ENCODE data around the gene HEPHL1.
"Not testable (repeated sequence)": the region's sequence is repeated elsewhere in the genome, so short reads cannot be mapped to it uniquely, and the experiment has no call there.

HEPHL1 gene

DNA sequence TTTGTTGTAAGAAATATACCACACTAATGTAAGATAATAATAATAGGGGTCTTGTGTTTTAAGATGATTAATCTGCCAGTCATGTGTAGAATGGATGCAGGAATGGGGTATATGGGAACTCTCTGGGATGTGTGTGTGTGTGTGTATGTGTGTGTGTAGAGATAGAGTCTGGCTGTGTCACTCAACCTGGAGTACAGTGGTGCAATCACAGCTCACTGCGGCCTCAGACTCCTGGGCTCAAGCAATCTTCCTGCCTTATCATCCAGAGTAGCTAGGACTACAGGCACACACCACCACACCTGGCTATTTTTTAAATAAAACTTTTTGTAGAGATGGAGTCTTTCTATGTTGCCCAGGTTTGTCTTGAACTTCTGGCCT is 96.0 kb downstream of the HEPHL1 start:
- no peak for FAIRE-seq
- no peak for TF ChIP-seq POLR2A (IDR thresholded peaks at IDR 0.05; ENCODE audit: low read depth, low read length)
- no peak for TF ChIP-seq SPI1 (IDR thresholded peaks at IDR 0.05; ENCODE audit: low read depth, low read length)
- no peak for TF ChIP-seq POU2F2 (IDR thresholded peaks at IDR 0.05; ENCODE audit: low read depth, low read length)
- TF ChIP-seq PAX5 (IDR thresholded peaks at IDR 0.05; ENCODE audit: insufficient read depth, low read length, severe bottlenecking): no peak
- no peak for TF ChIP-seq POLR2AphosphoS5 (IDR thresholded peaks at IDR 0.05; ENCODE audit: low read depth, low read length)
- no peak for TF ChIP-seq TAF1 (IDR thresholded peaks at IDR 0.05; ENCODE audit: low read depth, low read length)
- DNase-seq (ENCODE audit: insufficient read length, low spot score): no peak

DNA sequence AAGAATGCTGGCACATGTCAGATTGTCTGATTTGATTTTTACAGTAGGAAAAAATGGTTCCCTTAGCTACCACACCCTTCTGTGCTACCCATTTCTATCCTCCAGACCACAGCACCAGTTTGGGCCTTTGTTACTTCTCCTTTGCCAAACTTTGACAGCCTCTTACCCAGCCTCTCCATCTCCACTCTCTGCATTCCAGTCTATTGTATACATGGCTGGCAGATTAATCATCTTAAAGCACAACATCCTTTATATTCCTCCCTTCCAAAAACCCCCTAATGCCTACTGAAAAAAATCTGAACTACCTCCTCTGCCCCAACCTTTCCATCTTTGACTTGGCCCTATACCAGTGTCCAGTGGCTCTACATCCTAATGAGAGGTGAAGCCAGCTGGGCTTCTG is 96.7 kb downstream of the HEPHL1 start:
- DNase-seq (ENCODE audit: insufficient read length, low spot score): no peak
- TF ChIP-seq SPI1 (IDR thresholded peaks at IDR 0.05; ENCODE audit: low read depth, low read length): no peak
- TF ChIP-seq POU2F2 (IDR thresholded peaks at IDR 0.05; ENCODE audit: low read depth, low read length): no peak
- no peak for TF ChIP-seq TAF1 (IDR thresholded peaks at IDR 0.05; ENCODE audit: low read depth, low read length)
- TF ChIP-seq PAX5 (IDR thresholded peaks at IDR 0.05; ENCODE audit: insufficient read depth, low read length, severe bottlenecking): no peak
- TF ChIP-seq POLR2AphosphoS5 (IDR thresholded peaks at IDR 0.05; ENCODE audit: low read depth, low read length): no peak
- TF ChIP-seq POLR2A (IDR thresholded peaks at IDR 0.05; ENCODE audit: low read depth, low read length): no peak
- no peak for FAIRE-seq

DNA sequence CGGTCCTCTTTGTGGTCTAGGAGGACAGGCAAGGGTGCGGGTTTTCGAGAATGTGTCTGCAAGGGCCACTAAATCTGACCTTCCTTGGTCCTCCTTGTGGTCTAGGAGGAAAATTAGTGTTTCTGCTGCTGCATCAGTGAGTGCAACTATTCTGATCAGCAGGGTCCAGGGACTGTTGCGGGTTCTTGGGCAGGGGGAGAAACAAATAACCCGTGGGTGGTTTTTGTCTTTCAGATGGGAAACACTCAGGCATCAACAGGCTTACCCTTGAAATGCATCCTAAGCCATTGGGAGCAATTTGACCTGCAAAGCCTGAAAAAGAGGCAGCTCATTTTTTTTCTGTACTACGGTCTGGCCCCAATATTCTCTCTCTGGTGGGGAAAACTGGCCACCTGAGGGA is 98.5 kb downstream of the HEPHL1 start:
- DNase-seq (ENCODE audit: insufficient read length, low spot score); FAIRE-seq: not testable (repeated sequence)

DNA sequence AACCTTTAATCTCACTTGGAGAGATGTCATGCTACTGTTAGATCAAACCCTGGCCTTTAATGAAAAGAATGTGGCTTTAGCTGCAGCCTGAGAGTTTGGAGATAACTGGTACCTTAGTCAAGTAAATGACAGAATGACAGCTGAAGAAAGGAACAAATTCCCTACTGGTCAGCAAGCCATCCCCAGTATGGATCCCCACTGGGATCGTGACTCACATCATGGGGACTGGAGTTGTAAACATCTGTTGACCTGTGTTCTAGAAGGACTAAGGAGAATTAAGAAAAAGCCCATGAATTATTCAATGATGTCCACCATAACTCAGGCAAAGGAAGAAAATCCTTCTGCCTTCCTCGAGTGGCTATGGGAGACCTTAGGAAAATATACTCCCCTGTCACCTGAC is 99.4 kb downstream of the HEPHL1 start:
- not testable (repeated sequence) for FAIRE-seq; DNase-seq (ENCODE audit: insufficient read length, low spot score)

DNA sequence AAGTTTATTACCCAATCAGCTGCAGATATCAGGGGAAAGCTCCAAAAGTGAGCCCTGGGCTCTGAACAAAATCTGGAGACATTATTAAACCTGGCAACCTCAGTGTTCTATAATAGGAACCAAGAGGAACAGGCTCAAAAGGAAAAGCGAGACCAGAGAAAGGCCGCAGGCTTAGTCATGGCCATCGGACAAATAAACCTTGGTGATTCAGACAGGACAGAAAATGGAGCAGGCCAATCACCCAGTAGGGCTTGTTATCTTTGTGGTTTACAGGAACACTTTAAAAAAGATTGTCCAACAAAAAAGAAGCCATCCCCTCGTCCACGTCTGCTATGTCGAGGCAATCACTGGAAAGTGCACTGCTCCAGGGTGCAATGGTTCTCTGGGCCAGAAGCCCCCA is 99.8 kb downstream of the HEPHL1 start:
- DNase-seq (ENCODE audit: insufficient read length, low spot score) (no peak), FAIRE-seq (no peak)
- TF ChIP-seq SPI1 (IDR thresholded peaks at IDR 0.05; ENCODE audit: low read depth, low read length): no peak
- TF ChIP-seq POU2F2 (IDR thresholded peaks at IDR 0.05; ENCODE audit: low read depth, low read length): no peak
- no peak for TF ChIP-seq PAX5 (IDR thresholded peaks at IDR 0.05; ENCODE audit: insufficient read depth, low read length, severe bottlenecking)

DNA sequence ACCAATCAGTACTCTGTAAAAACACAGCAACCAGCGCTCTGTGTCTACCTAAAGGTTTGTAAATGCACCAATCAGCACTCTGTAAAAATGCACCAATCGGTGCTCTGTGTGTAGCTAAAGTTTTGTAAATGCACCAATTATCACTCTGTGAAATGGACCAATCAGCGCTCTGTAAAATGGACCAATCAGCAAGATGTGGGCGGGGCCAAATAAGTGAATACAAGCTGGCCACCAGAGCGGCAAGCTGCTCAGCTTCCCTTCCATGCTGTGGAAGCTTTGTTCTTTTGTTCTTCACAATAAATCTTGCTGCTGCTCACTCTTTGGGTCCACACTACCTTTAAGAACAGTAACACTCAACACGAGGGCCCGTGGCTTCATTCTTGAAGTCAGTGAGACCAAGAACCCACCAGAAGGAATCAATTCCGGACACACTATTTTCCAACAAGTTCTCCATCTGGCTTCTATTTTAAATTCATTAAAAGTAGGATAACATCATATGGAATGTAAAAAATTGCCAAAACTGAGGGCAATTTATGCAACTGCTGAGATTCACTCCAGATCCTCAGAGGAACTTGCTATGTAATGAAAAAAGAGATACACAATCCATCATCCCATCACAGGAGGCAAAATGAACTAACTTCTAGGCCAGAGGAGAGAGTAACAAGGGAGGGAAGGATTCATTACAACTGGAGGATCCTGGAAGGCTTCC is 104.4 kb downstream of the HEPHL1 start:
- no peak for TF ChIP-seq TAF1 (IDR thresholded peaks at IDR 0.05; ENCODE audit: low read depth, low read length)
- no peak for TF ChIP-seq POLR2AphosphoS5 (IDR thresholded peaks at IDR 0.05; ENCODE audit: low read depth, low read length)
- no peak for TF ChIP-seq PAX5 (IDR thresholded peaks at IDR 0.05; ENCODE audit: insufficient read depth, low read length, severe bottlenecking)
- no peak for TF ChIP-seq POLR2A (IDR thresholded peaks at IDR 0.05; ENCODE audit: low read depth, low read length)
- no peak for TF ChIP-seq SPI1 (IDR thresholded peaks at IDR 0.05; ENCODE audit: low read depth, low read length)
- no peak for TF ChIP-seq POU2F2 (IDR thresholded peaks at IDR 0.05; ENCODE audit: low read depth, low read length)
- no peak for FAIRE-seq
- no peak for DNase-seq (ENCODE audit: insufficient read length, low spot score)

DNA sequence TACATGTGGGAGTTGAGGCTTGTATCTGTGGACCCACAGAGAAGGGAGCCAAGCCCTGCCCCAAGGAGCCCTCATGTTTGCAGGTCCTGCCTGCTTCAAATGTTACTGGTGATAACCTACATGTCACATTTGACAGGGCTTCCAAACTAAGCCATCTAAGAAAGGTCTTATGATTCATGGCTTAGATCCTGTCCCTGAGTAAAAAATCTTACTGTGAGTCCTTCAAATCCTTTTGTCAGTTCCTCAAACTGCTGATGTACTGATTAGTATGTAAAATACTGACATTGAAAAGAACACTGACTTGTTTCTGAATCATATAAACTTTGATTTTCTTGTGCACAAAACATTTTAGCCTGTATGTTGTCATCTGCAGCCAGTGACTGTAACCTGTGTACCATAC is 106.5 kb downstream of the HEPHL1 start:
- TF ChIP-seq POU2F2 (IDR thresholded peaks at IDR 0.05; ENCODE audit: low read depth, low read length): no peak
- no peak for TF ChIP-seq SPI1 (IDR thresholded peaks at IDR 0.05; ENCODE audit: low read depth, low read length)
- no peak for TF ChIP-seq POLR2AphosphoS5 (IDR thresholded peaks at IDR 0.05; ENCODE audit: low read depth, low read length)
- no peak for TF ChIP-seq PAX5 (IDR thresholded peaks at IDR 0.05; ENCODE audit: insufficient read depth, low read length, severe bottlenecking)
- no peak for TF ChIP-seq TAF1 (IDR thresholded peaks at IDR 0.05; ENCODE audit: low read depth, low read length)
- TF ChIP-seq POLR2A (IDR thresholded peaks at IDR 0.05; ENCODE audit: low read depth, low read length): no peak
- FAIRE-seq (no peak), DNase-seq (ENCODE audit: insufficient read length, low spot score) (no peak)

DNA sequence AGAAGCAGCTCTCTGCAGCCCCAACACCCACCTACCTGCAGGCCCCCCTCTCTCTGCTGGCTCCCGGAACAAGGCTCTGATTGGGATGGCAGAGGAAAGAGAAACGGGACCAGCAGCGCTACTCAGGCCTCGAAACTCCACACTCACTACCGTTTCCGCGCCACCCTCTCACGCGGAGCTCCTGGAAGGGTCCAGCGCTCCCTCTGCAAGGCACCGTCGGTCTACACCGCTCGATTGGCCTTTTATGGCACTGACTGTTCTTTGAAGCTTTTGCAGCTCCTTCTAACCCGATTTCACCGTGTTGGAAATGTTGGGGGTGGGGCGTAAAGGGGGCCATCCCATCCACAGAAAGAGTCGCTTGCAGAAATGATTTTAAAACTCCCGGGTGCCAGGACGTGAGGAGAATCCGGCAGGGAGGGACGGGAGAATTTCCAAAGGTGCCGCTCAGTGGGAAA is 107.2 kb downstream of the HEPHL1 start:
- peak; percentile 66 for FAIRE-seq
- DNase-seq (ENCODE audit: insufficient read length, low spot score): no peak
- TF ChIP-seq POLR2AphosphoS5 (IDR thresholded peaks at IDR 0.05; ENCODE audit: low read depth, low read length) (no peak), PAX5 (IDR thresholded peaks at IDR 0.05; ENCODE audit: insufficient read depth, low read length, severe bottlenecking) (no peak), POU2F2 (IDR thresholded peaks at IDR 0.05; ENCODE audit: low read depth, low read length) (no peak), POLR2A (IDR thresholded peaks at IDR 0.05; ENCODE audit: low read depth, low read length) (no peak), SPI1 (IDR thresholded peaks at IDR 0.05; ENCODE audit: low read depth, low read length) (no peak), TAF1 (IDR thresholded peaks at IDR 0.05; ENCODE audit: low read depth, low read length) (no peak)

DNA sequence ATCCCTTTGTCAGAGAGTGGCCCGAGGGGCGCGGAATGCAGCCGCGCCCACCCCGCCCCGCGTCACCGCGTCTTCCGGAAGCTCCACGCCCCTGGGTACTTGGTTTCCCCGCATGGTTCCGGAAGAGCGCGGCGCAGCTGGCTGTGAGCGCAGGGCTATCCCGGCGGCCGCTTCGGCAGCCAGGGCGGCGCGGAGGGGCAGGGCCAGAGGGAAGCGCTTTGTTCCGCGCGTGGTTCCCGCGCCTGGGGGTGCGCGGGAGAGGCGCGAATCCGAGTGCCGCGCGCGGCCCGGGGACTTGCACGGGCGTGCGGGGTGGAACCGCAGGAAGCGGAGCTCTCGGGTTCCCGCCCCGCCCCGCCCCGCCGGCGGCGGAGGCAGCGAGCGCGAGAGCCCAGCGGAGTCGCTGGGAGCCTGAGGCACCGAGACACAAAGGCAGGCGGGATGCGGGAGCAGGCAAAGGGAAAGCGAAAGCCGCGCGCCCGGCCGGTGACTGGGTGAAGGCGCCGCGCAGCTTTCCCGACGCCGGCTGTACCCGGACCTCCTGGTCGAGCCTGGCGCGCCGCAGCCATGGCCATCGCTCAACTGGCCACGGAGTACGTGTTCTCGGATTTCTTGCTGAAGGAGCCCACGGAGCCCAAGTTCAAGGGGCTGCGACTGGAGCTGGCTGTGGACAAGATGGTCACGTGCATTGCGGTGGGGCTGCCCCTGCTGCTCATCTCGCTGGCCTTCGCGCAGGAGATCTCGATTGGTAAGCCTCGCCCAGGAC is 107.8 kb downstream of the HEPHL1 start, which contains the start of gene PANX1:
Gene PANX1 (plus strand): TSS at position 96 of the 766 bp plus-strand sequence. CDS start 472 bp downstream, at position 568.
- peak; percentile 31; the same call in 1 of the 2 replicates for TF ChIP-seq POU2F2 (IDR thresholded peaks at IDR 0.05; ENCODE audit: low read depth, low read length)
- TF ChIP-seq POLR2A (IDR thresholded peaks at IDR 0.05; ENCODE audit: low read depth, low read length): no peak; the same call in 1 of the 2 replicates
- TF ChIP-seq TAF1 (IDR thresholded peaks at IDR 0.05; ENCODE audit: low read depth, low read length): peak; percentile 29; the same call in 1 of the 2 replicates
- TF ChIP-seq POLR2AphosphoS5 (IDR thresholded peaks at IDR 0.05; ENCODE audit: low read depth, low read length): peak; percentile 64; the same call in 1 of the 2 replicates
- TF ChIP-seq PAX5 (IDR thresholded peaks at IDR 0.05; ENCODE audit: insufficient read depth, low read length, severe bottlenecking): no peak
- TF ChIP-seq SPI1 (IDR thresholded peaks at IDR 0.05; ENCODE audit: low read depth, low read length): no peak
- FAIRE-seq (peak; percentile 85), DNase-seq (ENCODE audit: insufficient read length, low spot score) (peak; percentile 74)
